Stimulated activated naive B cell treated with anti-CD40 and anti-IgM and Interleukin-4, amounts not matched to agents 10 μg/mL and 1 μg/mL and 100 μg/mL, for 72 hours (primary cell): ENCODE measurements around the gene PGAM5.

ENCODE experiments used
- ATAC-seq, 2 donors: fragments of 150-1000 bp; cut with Tn5 transposase; replicated peaks; 2 replicates each; pipeline ENCODE4 v1.10.0; 2021; ENCODE audit warnings: moderate library complexity in 1 of 2
- DNase-seq: peaks from one replicate; pipeline ENCODE4 v3.0.0; 2021
- H3K27ac Mint-ChIP-seq: one replicate; pipeline ENCODE4 v1.8.0; 2022; ENCODE audit warnings: mild to moderate bottlenecking, mixed read lengths
- H3K27me3 Mint-ChIP-seq, 2 donors: one replicate each; pipeline ENCODE4 v1.8.0; 2022; ENCODE audit warnings: mixed read lengths in 2 of 2
- H3K36me3 Mint-ChIP-seq, 2 donors: one replicate each; pipeline ENCODE4 v1.8.0; 2022; ENCODE audit warnings: mixed read lengths in 2 of 2, mild to moderate bottlenecking in 1 of 2
- H3K4me1 Mint-ChIP-seq, 2 donors: one replicate each; pipeline ENCODE4 v1.8.0; 2022; ENCODE audit warnings: mixed read lengths in 2 of 2, mild to moderate bottlenecking in 1 of 2
- H3K4me3 Mint-ChIP-seq, 2 donors: one replicate each; pipeline ENCODE4 v1.8.0; 2022; ENCODE audit warnings: mild to moderate bottlenecking in 2 of 2, mixed read lengths in 2 of 2, moderate library complexity in 1 of 2
- H3K9me3 Mint-ChIP-seq, 2 donors: one replicate each; pipeline ENCODE4 v1.8.0; 2022; ENCODE audit warnings: mixed read lengths in 2 of 2, mild to moderate bottlenecking in 1 of 2

Gene PGAM5

DNA sequence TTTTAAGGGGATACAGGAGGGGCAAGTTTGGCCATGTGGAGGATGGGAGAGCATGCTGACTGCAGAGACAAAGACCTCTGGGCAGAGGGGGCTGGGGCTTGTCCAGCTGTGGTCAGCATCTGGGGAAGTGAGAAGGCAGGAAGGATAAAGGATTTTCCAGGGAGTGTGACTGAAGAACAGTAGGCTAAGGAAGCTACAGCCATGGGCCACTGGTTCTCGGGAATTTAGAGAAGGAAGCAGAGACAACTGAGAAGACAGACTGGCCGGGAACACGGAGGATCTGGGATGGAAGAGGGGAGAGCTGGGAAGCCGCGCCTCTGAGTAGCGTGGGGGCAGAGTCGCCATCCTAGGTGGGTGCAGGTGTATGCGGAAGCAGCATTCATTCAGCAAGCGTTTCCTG, 7.0 kb upstream of the PGAM5 start:
- H3K36me3 Mint-ChIP-seq: peaks cover 57 to 65% of the 10 kb centered on the region in 2 donors
- no peak for ATAC-seq
- H3K27ac Mint-ChIP-seq: no peak overlapping the region
- H3K4me3 Mint-ChIP-seq: no peak overlapping the region
- H3K27me3 Mint-ChIP-seq: no peaks in the 10 kb centered on the region
- no peak for DNase-seq
- H3K4me1 Mint-ChIP-seq: peaks cover 10 to 30% of the 10 kb centered on the region in 2 donors
- H3K9me3 Mint-ChIP-seq: peaks cover 4 to 5% of the 10 kb centered on the region in 2 donors

DNA sequence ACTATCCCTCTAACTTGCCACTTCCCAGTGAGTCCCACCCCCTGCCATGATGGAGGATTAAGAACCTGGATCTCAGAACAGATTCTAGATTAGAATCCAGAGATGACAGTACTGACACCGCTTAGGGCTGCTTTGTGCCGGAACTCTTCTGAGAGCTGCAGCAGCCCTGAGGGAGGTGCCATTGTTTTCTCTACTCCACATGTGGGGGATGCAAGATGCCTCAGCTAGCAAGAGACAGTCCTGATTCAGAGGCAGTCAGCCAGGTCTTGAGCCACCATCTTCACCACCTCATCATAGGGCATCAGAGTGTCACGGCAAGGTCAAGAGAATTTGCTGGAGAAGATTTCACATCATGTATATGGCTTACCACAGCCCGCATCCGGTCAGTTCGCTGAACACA, 3.4 kb upstream of the PGAM5 start:
- Mint-ChIP-seq H3K9me3 (peaks cover 4 to 5% of the 10 kb centered on the region in 2 donors), H3K27me3 (no peaks in the 10 kb centered on the region), H3K4me3 (no peak overlapping the region), H3K4me1 (peaks cover 10 to 12% of the 10 kb centered on the region in 2 donors), H3K36me3 (peaks cover 37 to 41% of the 10 kb centered on the region in 2 donors), H3K27ac (no peak overlapping the region)
- DNase-seq: no peak
- no peak for ATAC-seq

DNA sequence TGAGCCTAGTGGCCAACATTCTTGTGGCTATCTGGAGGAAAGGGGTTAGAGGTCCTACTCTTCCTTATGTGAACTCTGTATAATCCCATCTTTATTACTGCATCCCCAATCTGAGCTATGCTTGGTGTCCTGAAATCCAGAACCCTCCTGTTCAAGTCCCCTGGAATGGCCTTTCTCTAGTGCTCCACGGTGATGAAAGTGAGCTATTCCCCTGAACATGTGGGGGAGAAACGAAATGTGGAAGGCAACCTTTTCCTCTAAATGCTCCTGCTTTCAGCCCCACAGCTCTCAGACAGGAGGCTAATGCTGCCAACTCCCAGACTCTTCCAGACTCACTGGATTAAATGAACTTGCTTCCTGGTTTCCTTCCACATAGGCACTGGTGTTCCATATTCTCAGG, 2.5 kb upstream of the PGAM5 start:
- Mint-ChIP-seq H3K9me3 (peaks cover 4 to 5% of the 10 kb centered on the region in 2 donors), H3K4me3 (no peak overlapping the region), H3K27me3 (no peaks in the 10 kb centered on the region), H3K36me3 (peaks cover 32 to 33% of the 10 kb centered on the region in 2 donors), H3K27ac (no peak overlapping the region), H3K4me1 (peaks cover 13 to 14% of the 10 kb centered on the region in 2 donors)
- DNase-seq (no peak), ATAC-seq (no peak)

DNA sequence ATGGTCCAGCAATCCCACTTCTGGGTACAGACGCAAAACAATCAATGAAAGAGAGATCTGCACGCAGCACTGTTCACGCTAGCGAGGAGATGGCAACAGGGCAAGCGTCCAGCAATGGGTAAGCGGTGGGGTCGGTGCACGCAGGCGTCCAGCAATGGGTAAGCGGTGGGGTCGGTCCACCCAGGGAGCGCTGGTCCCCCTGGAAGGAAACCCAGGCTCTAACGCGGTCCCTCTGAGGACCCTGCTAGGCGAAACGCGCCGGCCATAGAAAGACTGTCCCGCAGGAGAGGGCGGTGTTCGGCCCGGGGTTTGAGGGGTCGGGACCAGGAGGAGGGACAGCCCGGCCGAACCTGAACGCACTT, 618 bp upstream of the PGAM5 start:
- DNase-seq (no peak), ATAC-seq (peak; percentile 44 to 48)
- Mint-ChIP-seq H3K9me3 (peaks cover 4 to 5% of the 10 kb centered on the region in 2 donors), H3K4me3 (peak overlapping the region; percentile 89 to 95), H3K36me3 (peaks cover 25 to 29% of the 10 kb centered on the region in 2 donors), H3K27ac (peak overlapping the region; percentile 97), H3K27me3 (no peaks in the 10 kb centered on the region), H3K4me1 (peaks cover 16 to 23% of the 10 kb centered on the region in 2 donors)

DNA sequence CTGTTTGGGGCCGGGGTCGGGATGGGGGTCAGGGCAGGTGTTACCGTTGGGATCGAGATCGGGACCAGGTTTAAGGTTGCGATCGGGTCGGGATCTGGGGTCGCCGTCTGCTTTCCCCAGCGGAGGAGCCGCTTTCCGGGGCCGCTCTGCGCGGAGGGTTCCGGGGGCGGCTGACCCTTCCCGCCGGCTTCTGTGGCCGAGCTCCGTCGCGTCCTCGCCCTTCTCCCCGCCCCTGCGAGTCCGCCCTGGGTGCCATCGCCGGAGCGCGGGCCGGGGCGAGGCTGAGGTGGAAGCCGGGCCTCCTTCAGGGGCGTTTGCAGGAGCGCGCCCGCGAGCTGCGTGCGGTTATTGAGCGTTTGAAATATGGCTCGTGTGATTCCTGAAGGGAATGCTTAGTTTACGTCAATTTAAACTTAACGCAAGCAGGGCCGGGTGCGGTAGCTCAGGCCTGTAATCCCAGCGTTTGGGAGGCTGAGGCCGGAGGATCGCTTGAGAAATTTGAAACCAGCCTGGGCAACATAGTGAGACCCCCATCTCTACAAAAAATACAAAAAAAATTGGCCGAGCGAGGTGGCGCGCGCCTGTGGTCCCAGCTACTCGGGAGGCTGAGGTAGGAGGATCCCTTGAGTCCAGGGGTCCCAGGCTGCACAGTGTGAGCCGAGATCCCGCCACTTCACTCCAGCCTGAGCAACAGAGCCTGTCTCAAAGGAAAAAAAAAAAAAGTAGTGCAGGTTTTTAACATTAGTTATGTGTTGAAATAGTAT, 620 bp downstream of the PGAM5 start:
- peak overlapping the region; percentile 85 for H3K27ac Mint-ChIP-seq
- H3K36me3 Mint-ChIP-seq: peaks cover 24 to 29% of the 10 kb centered on the region in 2 donors
- peak overlapping the region; percentile 85 to 89 for H3K4me3 Mint-ChIP-seq
- ATAC-seq (peak; percentile 29 to 34), DNase-seq (peak; percentile 16)
- no peaks in the 10 kb centered on the region for H3K27me3 Mint-ChIP-seq
- peaks cover 16 to 23% of the 10 kb centered on the region in 2 donors for H3K4me1 Mint-ChIP-seq
- H3K9me3 Mint-ChIP-seq: peaks cover 4 to 5% of the 10 kb centered on the region in 2 donors

DNA sequence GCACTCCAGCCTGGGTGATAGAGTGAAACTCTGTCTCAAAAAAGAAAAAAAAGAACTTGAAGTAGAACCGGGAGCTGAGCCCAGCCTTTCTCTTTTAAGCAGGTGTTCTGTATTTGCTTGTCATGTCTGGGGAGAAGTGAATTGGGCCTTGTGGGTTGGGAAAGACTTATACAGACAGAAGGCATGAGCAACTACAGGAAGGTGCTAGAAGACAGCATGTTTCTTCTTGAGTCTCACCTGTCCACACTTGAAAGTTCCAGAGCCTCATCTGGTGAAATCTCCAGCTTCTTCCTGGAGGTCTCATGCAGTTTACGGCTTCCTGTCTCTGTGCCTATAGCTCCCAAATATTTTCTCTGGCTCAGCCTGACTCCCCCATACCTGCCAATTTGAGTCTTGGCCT, 2.5 kb downstream of the PGAM5 start:
- Mint-ChIP-seq H3K27ac (no peak overlapping the region), H3K4me3 (no peak overlapping the region)

DNA sequence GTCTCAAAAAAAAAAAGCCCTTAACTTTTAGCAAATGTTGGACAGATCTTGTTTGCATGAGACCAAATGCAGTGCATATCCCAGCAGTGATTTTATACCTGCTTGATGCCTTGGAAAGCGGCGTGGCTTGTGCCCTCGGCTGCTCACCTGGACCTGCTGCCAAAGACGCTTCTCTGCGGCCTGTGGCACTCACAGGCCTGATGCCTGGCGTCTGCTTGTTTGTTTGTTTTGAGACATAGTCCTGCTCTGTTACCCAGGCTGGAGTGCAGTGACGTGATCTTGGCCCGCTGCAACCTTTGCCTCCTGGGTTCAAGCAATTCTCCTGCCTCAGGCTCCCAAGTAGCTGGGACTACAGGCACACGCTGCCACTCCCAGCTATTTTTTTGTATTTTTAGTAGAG, 5.2 kb downstream of the PGAM5 start:
- no peak for ATAC-seq
- DNase-seq: no peak
- Mint-ChIP-seq H3K9me3 (no peaks in the 10 kb centered on the region), H3K4me3 (no peak overlapping the region), H3K27ac (no peak overlapping the region), H3K27me3 (no peaks in the 10 kb centered on the region), H3K4me1 (peaks cover 15 to 19% of the 10 kb centered on the region in 2 donors), H3K36me3 (peaks cover 35 to 45% of the 10 kb centered on the region in 2 donors)

More for the DNA sequence above, 2.5 kb downstream of the PGAM5 start:
- no peak for DNase-seq
- ATAC-seq: no peak
- H3K4me1 Mint-ChIP-seq: peaks cover 16 to 19% of the 10 kb centered on the region in 2 donors
- no peaks in the 10 kb centered on the region for H3K9me3 Mint-ChIP-seq
- H3K36me3 Mint-ChIP-seq: peaks cover 29 to 30% of the 10 kb centered on the region in 2 donors
- H3K27me3 Mint-ChIP-seq: no peaks in the 10 kb centered on the region

DNA sequence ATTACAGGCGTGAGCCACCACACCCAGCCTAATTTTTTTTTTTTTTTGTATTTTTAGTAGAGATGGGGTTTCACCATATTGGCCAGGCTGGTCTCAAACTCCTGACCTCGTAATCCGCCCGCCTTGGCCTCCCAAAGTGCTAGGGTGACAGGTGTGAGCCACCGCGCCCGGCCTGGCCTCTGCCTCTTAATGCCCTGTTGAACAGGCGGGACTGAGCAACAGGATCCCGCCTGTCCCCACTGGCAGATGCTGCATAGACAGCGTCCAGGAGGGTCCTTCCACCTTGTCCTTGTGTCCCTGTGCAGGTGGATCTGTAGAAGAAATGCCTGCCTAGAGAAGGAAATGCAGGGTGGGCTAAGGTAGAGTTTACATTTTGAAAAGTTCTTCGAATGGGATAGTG, 5.7 kb downstream of the PGAM5 start:
- H3K36me3 Mint-ChIP-seq: peaks cover 39 to 50% of the 10 kb centered on the region in 2 donors
- no peak for DNase-seq
- H3K27ac Mint-ChIP-seq: no peak overlapping the region
- H3K9me3 Mint-ChIP-seq: no peaks in the 10 kb centered on the region
- ATAC-seq: no peak
- H3K27me3 Mint-ChIP-seq: no peaks in the 10 kb centered on the region
- peaks cover 15 to 19% of the 10 kb centered on the region in 2 donors for H3K4me1 Mint-ChIP-seq
- no peak overlapping the region for H3K4me3 Mint-ChIP-seq

DNA sequence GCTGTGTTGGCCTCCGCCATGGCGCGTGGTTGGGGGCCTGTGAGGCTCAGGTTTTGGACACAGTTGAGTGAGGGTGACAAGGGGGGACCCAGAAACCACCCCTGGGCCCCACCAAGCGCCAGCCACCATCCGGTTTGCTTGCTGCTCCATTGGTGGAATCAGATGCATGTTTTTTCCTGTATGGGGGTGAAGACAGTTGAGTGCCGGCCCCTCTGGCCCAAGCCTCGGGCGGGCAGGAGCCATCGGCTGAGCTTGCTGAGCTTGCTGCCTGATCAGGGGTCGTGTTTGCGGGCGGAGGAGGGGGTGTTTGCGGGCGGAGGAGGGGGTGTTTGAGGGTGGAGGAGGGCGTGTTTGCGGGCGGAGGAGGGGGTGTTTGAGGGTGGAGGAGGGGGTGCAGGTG, 6.4 kb downstream of the PGAM5 start:
- H3K4me3 Mint-ChIP-seq: no peak overlapping the region
- DNase-seq (no peak), ATAC-seq (no peak)
- H3K4me1 Mint-ChIP-seq: peaks cover 15 to 18% of the 10 kb centered on the region in 2 donors
- no peaks in the 10 kb centered on the region for H3K9me3 Mint-ChIP-seq
- no peak overlapping the region for H3K27ac Mint-ChIP-seq
- peaks cover 39 to 50% of the 10 kb centered on the region in 2 donors for H3K36me3 Mint-ChIP-seq
- H3K27me3 Mint-ChIP-seq: no peaks in the 10 kb centered on the region

DNA sequence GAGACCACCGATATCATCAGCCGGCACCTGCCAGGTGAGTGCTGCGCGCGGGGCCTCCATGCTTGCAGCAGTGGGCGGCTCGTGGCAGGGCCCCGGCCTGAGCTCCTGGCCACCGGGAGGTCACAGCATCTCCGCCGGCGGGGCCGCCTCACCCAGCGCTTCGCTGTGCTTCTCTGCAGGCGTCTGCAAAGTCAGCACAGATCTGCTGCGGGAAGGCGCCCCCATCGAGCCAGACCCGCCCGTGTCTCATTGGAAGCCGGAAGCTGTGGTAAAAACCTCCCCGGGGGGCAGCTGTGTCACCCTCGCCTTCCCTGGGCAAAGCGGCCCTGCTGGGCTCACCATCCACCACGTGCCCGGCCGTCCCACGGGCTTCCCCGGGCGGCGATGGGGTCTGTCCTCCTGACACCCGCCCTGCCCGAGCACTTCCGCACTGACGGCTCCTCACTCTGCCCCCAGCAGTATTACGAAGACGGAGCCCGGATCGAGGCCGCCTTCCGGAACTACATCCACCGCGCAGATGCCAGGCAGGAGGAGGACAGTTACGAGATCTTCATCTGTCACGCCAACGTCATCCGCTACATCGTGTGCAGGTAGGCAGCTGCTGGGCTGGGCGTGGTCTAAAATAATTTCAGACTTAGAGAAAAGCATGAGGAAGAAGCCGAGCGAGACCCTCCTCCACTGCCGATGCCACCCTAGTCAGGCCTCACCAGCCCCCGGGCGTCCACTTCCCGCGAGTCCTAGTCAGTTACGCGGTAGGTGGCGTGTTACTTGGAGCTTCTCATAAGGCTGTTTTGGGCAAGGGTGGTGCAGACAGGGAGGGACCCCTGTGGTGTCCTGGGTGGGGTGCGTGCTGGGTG, 7.1 kb downstream of the PGAM5 start:
- Mint-ChIP-seq H3K27me3 (no peaks in the 10 kb centered on the region), H3K9me3 (no peaks in the 10 kb centered on the region), H3K4me3 (peak overlapping the region in 1 of 2 donors; percentile 5), H3K4me1 (peaks cover 11 to 13% of the 10 kb centered on the region in 2 donors), H3K36me3 (peaks cover 40 to 50% of the 10 kb centered on the region in 2 donors), H3K27ac (peak overlapping the region; percentile 56)
- no peak for DNase-seq
- no peak for ATAC-seq

DNA sequence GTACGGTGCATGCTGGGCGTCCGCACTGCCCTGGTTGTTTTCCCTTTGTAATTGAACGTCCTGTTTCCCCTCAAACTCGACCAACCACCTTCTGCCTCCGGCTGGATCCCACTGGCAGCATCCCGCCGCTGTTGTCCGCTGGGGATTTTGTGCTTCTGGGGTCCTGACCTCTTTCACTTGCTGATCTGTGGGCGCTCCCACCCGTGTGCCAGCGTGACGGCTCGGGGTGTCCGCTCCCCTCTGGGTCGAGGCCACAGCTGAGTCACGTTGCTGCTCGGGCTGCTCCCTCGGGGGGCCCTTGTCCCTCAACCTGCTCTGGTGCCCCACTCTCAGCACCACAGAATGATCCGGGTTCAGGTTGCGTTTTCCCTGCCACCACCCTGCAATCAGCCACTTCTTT, 8.0 kb downstream of the PGAM5 start:
- Mint-ChIP-seq H3K27me3 (no peaks in the 10 kb centered on the region), H3K4me3 (no peak overlapping the region), H3K9me3 (no peaks in the 10 kb centered on the region), H3K27ac (peak overlapping the region; percentile 84), H3K36me3 (peaks cover 44 to 52% of the 10 kb centered on the region in 2 donors), H3K4me1 (peaks cover 5 to 8% of the 10 kb centered on the region in 2 donors)
- ATAC-seq: no peak
- DNase-seq: no peak

DNA sequence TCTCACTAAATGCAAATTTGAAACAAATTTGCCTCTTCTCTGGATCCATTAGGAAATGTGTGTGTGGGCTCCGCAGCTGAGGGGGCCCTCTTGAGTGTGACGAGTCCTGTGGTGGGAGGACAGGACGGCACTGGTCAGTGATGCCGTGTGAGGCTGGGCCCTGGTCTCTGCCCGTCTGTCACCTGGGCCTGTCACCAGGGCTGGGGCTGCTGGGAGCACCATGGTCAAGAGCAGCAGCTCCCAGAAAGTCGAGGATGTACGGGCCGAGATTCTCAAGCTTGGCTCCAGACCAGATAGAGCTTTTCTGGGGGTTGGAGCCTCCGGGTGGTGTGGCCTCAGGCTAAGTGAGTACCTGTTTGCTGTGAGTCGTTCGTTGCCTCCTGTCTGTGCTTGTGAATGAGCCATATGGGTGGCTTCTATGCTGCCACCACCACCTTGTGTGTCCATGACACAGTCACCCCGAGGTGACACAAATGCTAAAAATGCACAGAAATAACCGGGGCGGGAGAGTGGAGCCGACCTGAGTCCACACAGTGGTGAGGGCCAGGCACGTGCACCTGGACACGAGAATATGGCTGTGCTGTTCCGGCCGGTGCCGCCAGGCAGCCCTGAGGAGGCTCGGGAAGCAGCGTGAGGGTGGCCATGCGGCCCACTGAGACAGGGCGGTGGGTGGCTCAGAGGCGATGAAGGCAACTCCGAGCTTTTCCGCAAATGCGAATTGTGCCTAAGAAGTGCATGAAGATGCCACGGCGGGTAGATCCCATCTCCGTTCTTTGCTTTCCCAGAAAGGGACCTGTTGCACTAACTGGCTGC, 8.7 kb downstream of the PGAM5 start:
- Mint-ChIP-seq H3K9me3 (no peaks in the 10 kb centered on the region), H3K36me3 (peaks cover 46 to 56% of the 10 kb centered on the region in 2 donors), H3K27me3 (no peaks in the 10 kb centered on the region), H3K4me1 (peaks cover 3 to 8% of the 10 kb centered on the region in 2 donors), H3K4me3 (no peak overlapping the region), H3K27ac (peak overlapping the region; percentile 84)
- no peak for DNase-seq
- ATAC-seq: no peak

DNA sequence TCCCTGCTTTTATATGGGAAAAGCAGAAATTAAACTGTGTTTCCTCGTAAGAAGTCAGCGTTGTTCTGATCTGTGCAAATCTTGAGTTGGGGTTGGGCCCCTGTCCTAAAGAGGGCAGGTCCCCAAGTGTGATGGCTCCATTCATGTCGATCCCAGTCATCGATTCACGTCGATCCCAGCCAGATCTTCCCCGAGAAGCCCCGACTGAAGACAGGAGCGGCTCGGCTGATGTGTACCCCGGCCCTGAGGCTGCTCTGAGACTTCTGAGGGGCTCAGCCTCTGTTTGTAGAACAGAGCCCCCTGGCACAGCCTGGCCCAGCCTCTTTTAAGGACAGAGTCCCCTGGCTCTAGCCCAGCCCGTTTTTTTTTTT, 9.3 kb downstream of the PGAM5 start:
- H3K9me3 Mint-ChIP-seq: no peaks in the 10 kb centered on the region
- no peak for DNase-seq
- peaks cover 0 to 5% of the 10 kb centered on the region in 2 donors for H3K4me1 Mint-ChIP-seq
- H3K27me3 Mint-ChIP-seq: no peaks in the 10 kb centered on the region
- H3K27ac Mint-ChIP-seq: peak overlapping the region; percentile 42
- H3K4me3 Mint-ChIP-seq: no peak overlapping the region
- no peak for ATAC-seq
- H3K36me3 Mint-ChIP-seq: peaks cover 45 to 54% of the 10 kb centered on the region in 2 donors
